IMR-90 (cell line): ENCODE data around the gene RAPGEF5. TPM values are rescaled to one million over a fixed set of nuclear protein-coding genes. Genes with fewer than 3 reads are reported as not detected.

ENCODE experiments used
- ATAC-seq: fragments of 200-7000 bp; cut with Tn5 transposase; 2 replicates; pipeline ENCODE4 v1.9.1; 2020; ENCODE audit warnings: low read depth, mild to moderate bottlenecking, moderate library complexity
- BruUV-seq: library from RNA; stranded (reverse); fragments of 400-500 nt; replicated peaks from 2 replicates; lab custom pipeline; 2021; lab: Mats Ljungman, UMichigan
- CTCF ChIA-PET: fragments of 300-600 bp; formaldehyde crosslinking; extraction: SDS; loops from one replicate; lab custom pipeline; 2021; ENCODE audit warnings: antibody characterized with exemption; lab: Yijun Ruan, JAX
- POLR2A ChIA-PET: fragments of 300-600 bp; sonication (Branson Sonifier 250); formaldehyde crosslinking; loops from one replicate; lab custom pipeline; 2022; ENCODE audit warnings: antibody characterized with exemption; ENCODE audit not compliant: unreplicated experiment; lab: Charles Lee
- DNase-seq: peaks from one replicate; pipeline ENCODE4 v3.0.0; 2013
- H2AFZ ChIP-seq: replicated peaks from 2 replicates; pipeline ENCODE3; 2013; ENCODE audit warnings: low read length, mild to moderate bottlenecking; ENCODE audit not compliant: poor library complexity
- H2AK5ac ChIP-seq: 2 replicates; pipeline ENCODE4 v1.6.1; 2013; ENCODE audit warnings: low read depth, low read length, inconsistent platforms
- H2AK9ac ChIP-seq: replicated peaks from 2 replicates; pipeline ENCODE3; 2013; ENCODE audit warnings: mild to moderate bottlenecking, low read depth, low read length, moderate library complexity; ENCODE audit not compliant: poor library complexity
- H2BK120ac ChIP-seq: 2 replicates; pipeline ENCODE4 v1.6.1; 2013; ENCODE audit warnings: low read depth, low read length, inconsistent platforms
- H2BK15ac ChIP-seq: 3 replicates; pipeline ENCODE4 v1.6.1; 2013; ENCODE audit warnings: low read depth, low read length, inconsistent platforms
- H2BK20ac ChIP-seq: 2 replicates; pipeline ENCODE4 v1.6.1; 2013; ENCODE audit warnings: low read depth, mild to moderate bottlenecking, inconsistent platforms, low read length, moderate library complexity
- H2BK5ac ChIP-seq: 2 replicates; pipeline ENCODE4 v1.6.1; 2013; ENCODE audit warnings: mild to moderate bottlenecking, low read depth, low read length, inconsistent platforms; ENCODE audit not compliant: poor library complexity, severe bottlenecking
- H3K14ac ChIP-seq: replicated peaks from 2 replicates; pipeline ENCODE4 v1.6.1; 2013; ENCODE audit warnings: low read depth, low read length, inconsistent platforms
- H3K18ac ChIP-seq: 2 replicates; pipeline ENCODE4 v1.6.1; 2013; ENCODE audit warnings: low read depth, low read length, control low read depth
- H3K23ac ChIP-seq: 2 replicates; pipeline ENCODE4 v1.6.1; 2013; ENCODE audit warnings: low read depth, low read length, inconsistent platforms
- H3K27ac ChIP-seq: 2 replicates; pipeline ENCODE4 v1.5.1; 2013; ENCODE audit warnings: mild to moderate bottlenecking, control low read depth, low read length; ENCODE audit not compliant: insufficient read depth
- H3K27me3 ChIP-seq: 2 replicates; pipeline ENCODE4 v1.6.1; 2013; ENCODE audit warnings: low read length; ENCODE audit not compliant: control insufficient read depth, insufficient read depth
- H3K36me3 ChIP-seq: 2 replicates; pipeline ENCODE4 v1.6.1; 2013; ENCODE audit warnings: low read length, mixed read lengths; ENCODE audit not compliant: control insufficient read depth, insufficient read depth
- H3K4ac ChIP-seq: 2 replicates; pipeline ENCODE4 v1.6.1; 2013; ENCODE audit warnings: low read depth, low read length, inconsistent platforms
- H3K4me1 ChIP-seq: 2 replicates; pipeline ENCODE4 v1.6.1; 2013; ENCODE audit warnings: low read length, mixed read lengths; ENCODE audit not compliant: control insufficient read depth, insufficient read depth
- H3K4me2 ChIP-seq: 2 replicates; pipeline ENCODE4 v1.6.1; 2013; ENCODE audit warnings: low read depth, mild to moderate bottlenecking, control low read depth, low read length, moderate library complexity
- H3K4me3 ChIP-seq: 2 replicates; pipeline ENCODE4 v1.5.1; 2013; ENCODE audit warnings: low read depth, mild to moderate bottlenecking, control low read depth, low read length, moderate library complexity; ENCODE audit not compliant: insufficient read depth
- H3K56ac ChIP-seq: 2 replicates; pipeline ENCODE4 v1.6.1; 2013; ENCODE audit warnings: low read length, inconsistent platforms; ENCODE audit not compliant: insufficient read depth; ENCODE audit errors: extremely low read depth
- H3K79me1 ChIP-seq, 2 experiments: 2 replicates each; pipeline ENCODE4 v1.6.1; 2013; ENCODE audit warnings: low read length in 2 of 2, inconsistent platforms in 1 of 2, low read depth in 1 of 2
- H3K9ac ChIP-seq: 2 replicates; pipeline ENCODE4 v1.6.1; 2013; ENCODE audit warnings: low read depth, low read length, control low read depth
- H3K9me1 ChIP-seq: 2 replicates; pipeline ENCODE4 v1.6.1; 2013; ENCODE audit warnings: low read length, inconsistent platforms; ENCODE audit not compliant: insufficient read depth
- H3K9me3 ChIP-seq: 2 replicates; pipeline ENCODE4 v1.6.1; 2013; ENCODE audit warnings: low read length; ENCODE audit not compliant: control insufficient read depth, insufficient read depth
- H4K20me1 ChIP-seq: 2 replicates; pipeline ENCODE4 v1.6.1; 2013; ENCODE audit warnings: low read length, inconsistent platforms; ENCODE audit not compliant: insufficient read depth
- H4K5ac ChIP-seq: 2 replicates; pipeline ENCODE4 v1.6.1; 2013; ENCODE audit warnings: mild to moderate bottlenecking, low read depth, low read length, control low read depth
- H4K8ac ChIP-seq, 2 experiments: 2 replicates each; pipeline ENCODE4 v1.6.1; 2013; ENCODE audit warnings: low read depth in 2 of 2, low read length in 2 of 2, control low read depth in 1 of 2, inconsistent platforms in 1 of 2
- H4K91ac ChIP-seq: 2 replicates; pipeline ENCODE4 v1.6.1; 2013; ENCODE audit warnings: low read depth, low read length, inconsistent platforms; ENCODE audit not compliant: insufficient read depth
- BHLHE40 ChIP-seq: fragments of 150-350 bp; IDR thresholded peaks from 2 replicates; pipeline ENCODE4 v1.6.1; 2016; ENCODE audit warnings: mild to moderate bottlenecking, low read depth, low read length
- CEBPB ChIP-seq: IDR thresholded peaks from 2 replicates; pipeline ENCODE4 v1.6.1; 2012; ENCODE audit warnings: low read depth, low read length, improper control_type of control experiment
- CHD1 ChIP-seq: IDR thresholded peaks from 2 replicates; pipeline ENCODE4 v1.6.1; 2012; ENCODE audit warnings: low read depth, low read length, improper control_type of control experiment
- FOS ChIP-seq: fragments of 150-350 bp; IDR thresholded peaks from 2 replicates; pipeline ENCODE4 v1.6.1; 2016; ENCODE audit warnings: low read depth, low read length
- MAFK ChIP-seq: IDR thresholded peaks from 2 replicates; pipeline ENCODE4 v1.6.1; 2012; ENCODE audit warnings: low read depth, low read length, improper control_type of control experiment
- MAZ ChIP-seq: IDR thresholded peaks from 2 replicates; pipeline ENCODE4 v1.6.1; 2012; ENCODE audit warnings: low read depth, mild to moderate bottlenecking, low read length, improper control_type of control experiment, moderate library complexity, borderline replicate concordance
- MXI1 ChIP-seq: IDR thresholded peaks from 2 replicates; pipeline ENCODE4 v1.6.1; 2012; ENCODE audit warnings: low read depth, mild to moderate bottlenecking, low read length, moderate library complexity, borderline replicate concordance
- NFE2L2 ChIP-seq: fragments of 150-350 bp; IDR thresholded peaks from 2 replicates; pipeline ENCODE4 v1.6.1; 2016; ENCODE audit warnings: low read depth, mild to moderate bottlenecking, low read length
- POLR2A ChIP-seq: IDR thresholded peaks from 2 replicates; pipeline ENCODE4 v1.6.1; 2012; ENCODE audit warnings: mild to moderate bottlenecking, low read depth, low read length
- RCOR1 ChIP-seq: IDR thresholded peaks from 2 replicates; pipeline ENCODE4 v1.6.1; 2012; ENCODE audit warnings: mild to moderate bottlenecking, low read length, improper control_type of control experiment; ENCODE audit not compliant: insufficient replicate concordance
- RFX5 ChIP-seq: IDR thresholded peaks from 2 replicates; pipeline ENCODE4 v1.8.0; 2012; ENCODE audit warnings: low read depth, mild to moderate bottlenecking, low read length, moderate library complexity
- SMC3 ChIP-seq: fragments of 150-350 bp; IDR thresholded peaks from 2 replicates; pipeline ENCODE4 v1.6.1; 2016; ENCODE audit warnings: low read depth, mild to moderate bottlenecking, antibody characterized with exemption, low read length, moderate library complexity
- WGBS, 2 experiments: methylation state at CpG; one replicate each; pipeline versions ENCODE4 v1.1.5 to v1.1.7; 2013; ENCODE audit warnings: missing lambda C conversion rate in 2 of 2; ENCODE audit not compliant: insufficient read length in 1 of 2; ENCODE audit errors: extremely low coverage in 2 of 2; 5-methylcytosine and 5-hydroxymethylcytosine counted together
- dilution Hi-C: fragments of 300-500 bp; cut with HindIII; formaldehyde crosslinking; loops from one replicate; pipeline ENCODE4 v1.14.3; 2018; ENCODE audit warnings: low sequenced_read_pairs; ENCODE audit not compliant: unreplicated experiment
- in situ Hi-C: fragments of 300-500 bp; cut with MboI; formaldehyde crosslinking; loops from 3 replicates; pipeline ENCODE4 v1.14.3; 2019; ENCODE audit warnings: low sequenced_read_pairs, inconsistent platforms, mixed read lengths
- intact Hi-C: fragments of 100-400 bp; cut with micrococcal nuclease; formaldehyde crosslinking; loops from 2 replicates; pipeline ENCODE4 v1.10.0; 2022
- polyA plus RNA-seq, 3 experiments: library from polyadenylated mRNA; depleted of rRNA; stranded (reverse); fragments of >200 nt; gene quantifications; 2 replicates each; pipeline ENCODE4 v1.2.3, GENCODE V29; 2012; ENCODE audit warnings: low replicate concordance in 1 of 3
- total RNA-seq: library from RNA; depleted of rRNA; stranded (reverse); fragments of >200 nt; gene quantifications from 2 replicates; pipeline ENCODE4 v1.2.3, GENCODE V29; 2012
- TF ChIP-seq, protein P1 (sequence below): conservative IDR thresholded peaks from 2 replicates; pipeline ENCODE4 v1.5.1; 2012; ENCODE audit warnings: mild to moderate bottlenecking, low read depth, low read length, improper control_type of control experiment
- TF ChIP-seq, protein P2 (sequence below): fragments of 150-350 bp; IDR thresholded peaks from 2 replicates; pipeline ENCODE4 v1.6.1; 2017; ENCODE audit warnings: mild to moderate bottlenecking, antibody characterized with exemption, low read length, low read depth

RAPGEF5 gene
- total and polyA plus RNA-seq, 2 of the 4 experiments (the other 2 are of a cell fraction) = 0.05 to 0.18 TPM

GRCh38 chr7:22117222-22117621 is 239.7 kb downstream of the RAPGEF5 start:
- dilution Hi-C loops = loop anchor here (25.0 kb wide), 1 partner anchor 370 kb away; no protein-coding TSS in a partner anchor
- H3K4me1 ChIP-seq = peaks cover 2% of the 10 kb centered on the region; the same call in 1 of the 2 replicates
- no peak overlapping the region for H2BK5ac ChIP-seq
- H3K4me2 ChIP-seq = no peak overlapping the region
- no peaks in the 10 kb centered on the region for H3K9me1 ChIP-seq
- no peak for TF ChIP-seq RCOR1
- TF ChIP-seq RFX5 = no peak
- TF ChIP-seq CHD1 = no peak
- TF ChIP-seq FOS = no peak
- TF ChIP-seq POLR2A = no peak
- TF ChIP-seq, protein P1, sequence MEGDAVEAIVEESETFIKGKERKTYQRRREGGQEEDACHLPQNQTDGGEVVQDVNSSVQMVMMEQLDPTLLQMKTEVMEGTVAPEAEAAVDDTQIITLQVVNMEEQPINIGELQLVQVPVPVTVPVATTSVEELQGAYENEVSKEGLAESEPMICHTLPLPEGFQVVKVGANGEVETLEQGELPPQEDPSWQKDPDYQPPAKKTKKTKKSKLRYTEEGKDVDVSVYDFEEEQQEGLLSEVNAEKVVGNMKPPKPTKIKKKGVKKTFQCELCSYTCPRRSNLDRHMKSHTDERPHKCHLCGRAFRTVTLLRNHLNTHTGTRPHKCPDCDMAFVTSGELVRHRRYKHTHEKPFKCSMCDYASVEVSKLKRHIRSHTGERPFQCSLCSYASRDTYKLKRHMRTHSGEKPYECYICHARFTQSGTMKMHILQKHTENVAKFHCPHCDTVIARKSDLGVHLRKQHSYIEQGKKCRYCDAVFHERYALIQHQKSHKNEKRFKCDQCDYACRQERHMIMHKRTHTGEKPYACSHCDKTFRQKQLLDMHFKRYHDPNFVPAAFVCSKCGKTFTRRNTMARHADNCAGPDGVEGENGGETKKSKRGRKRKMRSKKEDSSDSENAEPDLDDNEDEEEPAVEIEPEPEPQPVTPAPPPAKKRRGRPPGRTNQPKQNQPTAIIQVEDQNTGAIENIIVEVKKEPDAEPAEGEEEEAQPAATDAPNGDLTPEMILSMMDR = no peak
- no peak for TF ChIP-seq SMC3
- no peak for TF ChIP-seq BHLHE40
- TF ChIP-seq MAZ = no peak
- no peak for TF ChIP-seq CEBPB
- TF ChIP-seq, protein P2, sequence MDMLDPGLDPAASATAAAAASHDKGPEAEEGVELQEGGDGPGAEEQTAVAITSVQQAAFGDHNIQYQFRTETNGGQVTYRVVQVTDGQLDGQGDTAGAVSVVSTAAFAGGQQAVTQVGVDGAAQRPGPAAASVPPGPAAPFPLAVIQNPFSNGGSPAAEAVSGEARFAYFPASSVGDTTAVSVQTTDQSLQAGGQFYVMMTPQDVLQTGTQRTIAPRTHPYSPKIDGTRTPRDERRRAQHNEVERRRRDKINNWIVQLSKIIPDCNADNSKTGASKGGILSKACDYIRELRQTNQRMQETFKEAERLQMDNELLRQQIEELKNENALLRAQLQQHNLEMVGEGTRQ = no peak
- TF ChIP-seq MXI1 = no peak
- no peak for TF ChIP-seq NFE2L2
- TF ChIP-seq MAFK = no peak
- intact Hi-C loops = no loop called here
- H3K23ac ChIP-seq = no peak overlapping the region
- H3K27ac ChIP-seq = no peak overlapping the region
- no TSS peak for BruUV-seq
- H3K27me3 ChIP-seq = peaks cover 6% of the 10 kb centered on the region
- no peak overlapping the region for H3K56ac ChIP-seq
- in situ Hi-C loops = loop anchor here (25.0 kb wide), 1 partner anchor 945 kb away; no protein-coding TSS in a partner anchor
- no peak overlapping the region for H3K14ac ChIP-seq
- POLR2A ChIA-PET = no interaction called here
- H2BK20ac ChIP-seq = no peak overlapping the region
- no peak overlapping the region for H2AK9ac ChIP-seq
- no peak overlapping the region for H3K9ac ChIP-seq
- H2BK120ac ChIP-seq = no peak overlapping the region
- no peaks in the 10 kb centered on the region for H3K36me3 ChIP-seq
- no peaks in the 10 kb centered on the region for H4K20me1 ChIP-seq
- ATAC-seq (no peak), DNase-seq (no peak)
- no peak overlapping the region for H4K91ac ChIP-seq
- H3K9me3 ChIP-seq = no peaks in the 10 kb centered on the region
- no peak overlapping the region for H2BK15ac ChIP-seq
- H2AK5ac ChIP-seq = no peak overlapping the region
- no peak overlapping the region for H4K5ac ChIP-seq
- CTCF ChIA-PET = no interaction called here
- no peak overlapping the region for H3K4me3 ChIP-seq
- H3K4ac ChIP-seq = no peak overlapping the region
- H3K18ac ChIP-seq = no peak overlapping the region
- no peaks in the 10 kb centered on the region for H3K79me1 ChIP-seq
- H4K8ac ChIP-seq = no peak overlapping the region
- WGBS, 2 experiments = 28% methylated on average over 2 of the region's 6 CpGs; no CpG with 5 or more reads in 1 of the 2 experiments
- no peak overlapping the region for H2AFZ ChIP-seq
